HL-60 (cell line): ENCODE data around the gene FAM229A.

Experiments
- CTCF ChIP-seq: IDR thresholded peaks from one replicate; pipeline ENCODE4 v1.5.1; 2011; ENCODE audit warnings: low read length, control low read depth, inconsistent platforms; ENCODE audit not compliant: insufficient read depth
- REST ChIP-seq: IDR thresholded peaks from 2 replicates; pipeline ENCODE4 v1.6.1; 2012; ENCODE audit warnings: low read depth; ENCODE audit not compliant: insufficient replicate concordance
- SPI1 ChIP-seq: IDR thresholded peaks from 2 replicates; pipeline ENCODE4 v1.6.1; 2012; ENCODE audit warnings: low read depth, mild to moderate bottlenecking, borderline replicate concordance

GRCh38 chr1:32388641-32389040, 26.4 kb upstream of the FAM229A start:
- TF ChIP-seq CTCF: no peak
- TF ChIP-seq SPI1: no peak
- TF ChIP-seq REST: no peak
